ENCODE measurements around the gene FOXF1.

The FOXF1 gene

GRCh38 chr16:86510465-86511261, at the start of gene FOXF1:
TSS of gene FOXF1 (plus strand) at chr16:86510527. CDS start at chr16:86510570, 43 bp downstream.
- in situ Hi-C loops (cut with MboI; ENCODE audit: low sequenced_read_pairs): loop anchor here (25.0 kb wide), 1 partner anchor 698 kb away; no protein-coding TSS in a partner anchor

- in situ Hi-C loops (cut with MboI; ENCODE audit: low sequenced_read_pairs): no loop called here
These were observed 49.3 kb upstream of the FOXF1 start for GRCh38 chr16:86461037-86461436.

- in situ Hi-C loops (cut with MboI; ENCODE audit: low sequenced_read_pairs): no loop called here
These were observed 47.8 kb upstream of the FOXF1 start for GRCh38 chr16:86462334-86463084.

- in situ Hi-C loops (cut with MboI; ENCODE audit: low sequenced_read_pairs): no loop called here
These were observed 46.3 kb upstream of the FOXF1 start for GRCh38 chr16:86464044-86464443.

- in situ Hi-C loops (cut with MboI; ENCODE audit: low sequenced_read_pairs): no loop called here
These were observed 44.9 kb upstream of the FOXF1 start for GRCh38 chr16:86465434-86465833.

GRCh38 chr16:86466696-86467406, 43.5 kb upstream of the FOXF1 start:
- in situ Hi-C loops (cut with MboI; ENCODE audit: low sequenced_read_pairs): no loop called here

GRCh38 chr16:86467490-86467889, 42.8 kb upstream of the FOXF1 start:
- in situ Hi-C loops (cut with MboI; ENCODE audit: low sequenced_read_pairs): no loop called here

GRCh38 chr16:86470964-86471363, 39.4 kb upstream of the FOXF1 start:
- in situ Hi-C loops (cut with MboI; ENCODE audit: low sequenced_read_pairs): no loop called here

- in situ Hi-C loops (cut with MboI; ENCODE audit: low sequenced_read_pairs): no loop called here
These were observed 38.4 kb upstream of the FOXF1 start for GRCh38 chr16:86471896-86472295.

- in situ Hi-C loops (cut with MboI; ENCODE audit: low sequenced_read_pairs): no loop called here
These were observed 38.0 kb upstream of the FOXF1 start for GRCh38 chr16:86472366-86472765.

- in situ Hi-C loops (cut with MboI; ENCODE audit: low sequenced_read_pairs): no loop called here
These were observed 33.3 kb upstream of the FOXF1 start for GRCh38 chr16:86476956-86477534.

- in situ Hi-C loops (cut with MboI; ENCODE audit: low sequenced_read_pairs): no loop called here
These were observed 32.7 kb upstream of the FOXF1 start for GRCh38 chr16:86477642-86478041.

- in situ Hi-C loops (cut with MboI; ENCODE audit: low sequenced_read_pairs): no loop called here
These were observed 31.5 kb upstream of the FOXF1 start for GRCh38 chr16:86478779-86479178.

- in situ Hi-C loops (cut with MboI; ENCODE audit: low sequenced_read_pairs): no loop called here
These were observed 30.9 kb upstream of the FOXF1 start for GRCh38 chr16:86479419-86479818.

- in situ Hi-C loops (cut with MboI; ENCODE audit: low sequenced_read_pairs): no loop called here
These were observed 29.9 kb upstream of the FOXF1 start for GRCh38 chr16:86480444-86480843.

- in situ Hi-C loops (cut with MboI; ENCODE audit: low sequenced_read_pairs): no loop called here
These were observed 28.7 kb upstream of the FOXF1 start for GRCh38 chr16:86481607-86482006.

GRCh38 chr16:86484240-86484639, 26.1 kb upstream of the FOXF1 start:
- in situ Hi-C loops (cut with MboI; ENCODE audit: low sequenced_read_pairs): no loop called here

GRCh38 chr16:86485746-86486145, 24.6 kb upstream of the FOXF1 start:
- in situ Hi-C loops (cut with MboI; ENCODE audit: low sequenced_read_pairs): no loop called here

GRCh38 chr16:86490859-86491639, 19.3 kb upstream of the FOXF1 start:
- in situ Hi-C loops (cut with MboI; ENCODE audit: low sequenced_read_pairs): no loop called here

GRCh38 chr16:86491640-86492023, 18.7 kb upstream of the FOXF1 start:
- in situ Hi-C loops (cut with MboI; ENCODE audit: low sequenced_read_pairs): no loop called here

Measured in HL-60/S4 treated with retinoic acid at 250 ng/mL for 4 days and 3 days (cell line).